Epithelial cell of alveolus of lung (primary cell): Measurements from ENCODE around the gene IRS4. TPM values are rescaled to one million over a fixed set of nuclear protein-coding genes. Genes with fewer than 3 reads are reported as not detected.

Experiments
- total RNA-seq: library from RNA; depleted of rRNA; stranded (reverse); fragments of >200 nt; gene quantifications from 2 replicates; pipeline ENCODE4 v1.2.1, GENCODE V29; 2015

IRS4 gene
- total RNA-seq: 0.13 TPM in 1 of 2 replicates, not detected in the other

GRCh38 chrX:108736509-108737479 lies at the start of gene IRS4:
Gene IRS4 (minus strand): TSS chrX:108736563.

